ENCODE measurements around the gene TBC1D19.

Gene TBC1D19

GRCh38 chr4:26713563-26714151 lies 129.8 kb downstream of the TBC1D19 start:
- no peak for ATAC-seq
- TF ChIP-seq TCF4 (CRISPR knock-in tag; IDR thresholded peaks at IDR 0.05; ENCODE audit: borderline replicate concordance): no peak
- no peak for TF ChIP-seq ZNF70 (CRISPR knock-in tag; IDR thresholded peaks at IDR 0.05)
- TF ChIP-seq CSDC2 (CRISPR knock-in tag; IDR thresholded peaks at IDR 0.05): no peak
- TF ChIP-seq CSRNP3 (CRISPR knock-in tag; IDR thresholded peaks at IDR 0.05): no peak
- no peak for TF ChIP-seq ESRRG (CRISPR knock-in tag; IDR thresholded peaks at IDR 0.05)
- TF ChIP-seq ZNF565 (CRISPR knock-in tag; conservative IDR thresholded peaks at IDR 0.05; ENCODE audit: low read depth): no peak

- TF ChIP-seq ZC3H10 (CRISPR knock-in tag; IDR thresholded peaks at IDR 0.05): no peak
- TF ChIP-seq RARB (CRISPR knock-in tag; IDR thresholded peaks at IDR 0.05): no peak
- TF ChIP-seq CSRNP3 (CRISPR knock-in tag; IDR thresholded peaks at IDR 0.05): no peak
- no peak for TF ChIP-seq PATZ1 (CRISPR knock-in tag; IDR thresholded peaks at IDR 0.05; ENCODE audit: borderline replicate concordance)
- no peak for TF ChIP-seq ESRRG (CRISPR knock-in tag; IDR thresholded peaks at IDR 0.05)
- TF ChIP-seq ZFP30 (CRISPR knock-in tag; IDR thresholded peaks at IDR 0.05): no peak
- no peak for TF ChIP-seq SNAI2 (CRISPR knock-in tag; IDR thresholded peaks at IDR 0.05)
- TF ChIP-seq TCF4 (CRISPR knock-in tag; IDR thresholded peaks at IDR 0.05; ENCODE audit: borderline replicate concordance): no peak
- TF ChIP-seq ZFP3 (CRISPR knock-in tag; IDR thresholded peaks at IDR 0.05): no peak
- no peak for TF ChIP-seq CSDC2 (CRISPR knock-in tag; IDR thresholded peaks at IDR 0.05)
- no peak for TF ChIP-seq ZNF565 (CRISPR knock-in tag; conservative IDR thresholded peaks at IDR 0.05; ENCODE audit: low read depth)
- no peak for TF ChIP-seq OSR1 (CRISPR knock-in tag; IDR thresholded peaks at IDR 0.05)
- TF ChIP-seq ARNTL (CRISPR knock-in tag; IDR thresholded peaks at IDR 0.05; ENCODE audit: borderline replicate concordance, low read depth): no peak
- no peak for TF ChIP-seq GLIS3 (CRISPR knock-in tag; IDR thresholded peaks at IDR 0.05)
- no peak for TF ChIP-seq ISL1 (CRISPR knock-in tag; IDR thresholded peaks at IDR 0.05)
- TF ChIP-seq BACH2 (CRISPR knock-in tag; IDR thresholded peaks at IDR 0.05; ENCODE audit: borderline replicate concordance): no peak
- no peak for TF ChIP-seq PPARA (CRISPR knock-in tag; IDR thresholded peaks at IDR 0.05; ENCODE audit: borderline replicate concordance)
- TF ChIP-seq CREB5 (CRISPR knock-in tag; IDR thresholded peaks at IDR 0.05; ENCODE audit: low read depth): no peak
- TF ChIP-seq TSHZ2 (CRISPR knock-in tag; IDR thresholded peaks at IDR 0.05): no peak
- TF ChIP-seq ZNF70 (CRISPR knock-in tag; IDR thresholded peaks at IDR 0.05): no peak
- no peak for ATAC-seq
Measured at GRCh38 chr4:26715636-26716242, 131.9 kb downstream of the TBC1D19 start.

- ATAC-seq: peak; percentile 51; the same call in 2 of the 3 replicates
Measured at GRCh38 chr4:26717332-26717731, 133.4 kb downstream of the TBC1D19 start.

More at GRCh38 chr4:26717332-26717731, 133.4 kb downstream of the TBC1D19 start:
- TF ChIP-seq PPARA (CRISPR knock-in tag; IDR thresholded peaks at IDR 0.05; ENCODE audit: borderline replicate concordance) (no peak), ISL1 (CRISPR knock-in tag; IDR thresholded peaks at IDR 0.05) (no peak), BACH2 (CRISPR knock-in tag; IDR thresholded peaks at IDR 0.05; ENCODE audit: borderline replicate concordance) (no peak), ZNF70 (CRISPR knock-in tag; IDR thresholded peaks at IDR 0.05) (no peak), TSHZ2 (CRISPR knock-in tag; IDR thresholded peaks at IDR 0.05) (no peak), CSRNP3 (CRISPR knock-in tag; IDR thresholded peaks at IDR 0.05) (no peak), PATZ1 (CRISPR knock-in tag; IDR thresholded peaks at IDR 0.05; ENCODE audit: borderline replicate concordance) (no peak)
